ENCODE results near the gene CCDC91.

DNA sequence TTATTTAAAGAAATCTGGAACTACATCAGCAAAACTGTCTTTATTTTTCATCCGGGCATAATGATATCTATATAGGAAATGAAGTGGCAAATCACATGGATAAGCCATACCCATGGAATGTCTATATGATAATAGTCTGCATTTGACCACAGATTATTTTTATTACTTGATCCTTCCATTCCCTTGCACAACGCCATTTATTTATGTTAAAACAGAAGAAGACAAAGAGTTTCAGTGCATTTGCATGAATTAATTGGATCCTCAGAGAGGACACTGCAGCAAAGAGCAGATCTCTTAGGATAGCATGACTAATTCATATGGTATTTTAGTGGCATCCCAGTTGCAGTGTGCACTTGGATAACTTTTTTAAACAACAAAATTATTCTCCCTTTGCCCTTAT lies 345.0 kb downstream of the CCDC91 start:
- TF ChIP-seq, protein P1, sequence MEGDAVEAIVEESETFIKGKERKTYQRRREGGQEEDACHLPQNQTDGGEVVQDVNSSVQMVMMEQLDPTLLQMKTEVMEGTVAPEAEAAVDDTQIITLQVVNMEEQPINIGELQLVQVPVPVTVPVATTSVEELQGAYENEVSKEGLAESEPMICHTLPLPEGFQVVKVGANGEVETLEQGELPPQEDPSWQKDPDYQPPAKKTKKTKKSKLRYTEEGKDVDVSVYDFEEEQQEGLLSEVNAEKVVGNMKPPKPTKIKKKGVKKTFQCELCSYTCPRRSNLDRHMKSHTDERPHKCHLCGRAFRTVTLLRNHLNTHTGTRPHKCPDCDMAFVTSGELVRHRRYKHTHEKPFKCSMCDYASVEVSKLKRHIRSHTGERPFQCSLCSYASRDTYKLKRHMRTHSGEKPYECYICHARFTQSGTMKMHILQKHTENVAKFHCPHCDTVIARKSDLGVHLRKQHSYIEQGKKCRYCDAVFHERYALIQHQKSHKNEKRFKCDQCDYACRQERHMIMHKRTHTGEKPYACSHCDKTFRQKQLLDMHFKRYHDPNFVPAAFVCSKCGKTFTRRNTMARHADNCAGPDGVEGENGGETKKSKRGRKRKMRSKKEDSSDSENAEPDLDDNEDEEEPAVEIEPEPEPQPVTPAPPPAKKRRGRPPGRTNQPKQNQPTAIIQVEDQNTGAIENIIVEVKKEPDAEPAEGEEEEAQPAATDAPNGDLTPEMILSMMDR (IDR thresholded peaks at IDR 0.05): no peak
- TF ChIP-seq POLR2A (IDR thresholded peaks at IDR 0.05) (no peak), EP300 (IDR thresholded peaks at IDR 0.05) (no peak)
